ENCODE measurements around the gene OBSCN.

The OBSCN gene

DNA sequence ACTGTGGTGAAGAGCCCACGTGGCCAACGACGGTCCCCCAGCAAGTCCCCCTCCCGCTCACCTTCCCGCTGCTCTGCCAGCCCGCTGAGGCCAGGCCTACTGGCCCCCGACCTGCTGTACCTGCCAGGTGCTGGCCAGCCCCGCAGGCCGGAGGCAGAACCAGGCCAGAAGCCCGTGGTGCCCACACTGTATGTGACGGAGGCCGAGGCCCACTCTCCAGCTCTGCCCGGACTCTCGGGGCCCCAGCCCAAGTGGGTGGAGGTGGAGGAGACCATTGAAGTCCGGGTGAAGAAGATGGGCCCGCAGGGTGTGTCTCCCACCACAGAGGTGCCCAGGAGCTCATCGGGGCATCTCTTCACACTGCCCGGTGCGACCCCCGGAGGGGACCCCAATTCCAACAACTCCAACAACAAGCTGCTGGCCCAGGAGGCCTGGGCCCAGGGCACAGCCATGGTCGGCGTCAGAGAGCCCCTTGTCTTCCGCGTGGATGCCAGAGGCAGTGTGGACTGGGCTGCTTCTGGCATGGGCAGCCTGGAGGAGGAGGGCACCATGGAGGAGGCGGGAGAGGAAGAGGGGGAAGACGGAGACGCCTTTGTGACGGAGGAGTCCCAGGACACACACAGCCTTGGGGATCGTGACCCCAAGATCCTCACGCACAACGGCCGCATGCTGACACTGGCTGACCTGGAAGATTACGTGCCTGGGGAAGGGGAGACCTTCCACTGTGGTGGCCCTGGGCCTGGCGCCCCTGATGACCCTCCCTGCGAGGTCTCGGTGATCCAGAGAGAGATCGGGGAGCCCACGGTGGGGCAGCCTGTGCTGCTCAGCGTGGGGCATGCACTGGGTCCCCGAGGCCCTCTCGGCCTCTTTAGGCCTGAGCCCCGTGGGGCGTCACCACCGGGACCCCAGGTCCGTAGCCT lies 152.0 kb downstream of the OBSCN start:
- Histone ChIP-seq H2AFZ (ENCODE audit: low read depth, low read length) (no peak overlapping the region), H2AK5ac (ENCODE audit: low read length, severe bottlenecking) (no peak overlapping the region), H3K4me3 (ENCODE audit: insufficient read depth in 1 of 2, low read depth in 1 of 2, low read length in 2 of 2) (no peak overlapping the region), H3K9me3 (ENCODE audit: control insufficient read depth, low read length) (no peaks in the 10 kb centered on the region), H3K4me2 (ENCODE audit: low read length, poor library complexity, severe bottlenecking) (no peak overlapping the region), H2BK5ac (ENCODE audit: low read depth, low read length, poor library complexity, severe bottlenecking) (no peak overlapping the region), H3K79me1 (replicated peaks; ENCODE audit: low read length, poor library complexity, severe bottlenecking) (no peaks in the 10 kb centered on the region), H3K4me1 (ENCODE audit: control insufficient read depth, insufficient read depth, low read depth, low read length) (no peaks in the 10 kb centered on the region), H2BK12ac (ENCODE audit: low read length in 2 of 2) (no peak overlapping the region), H3K27me3 (ENCODE audit: control insufficient read depth in 1 of 2, insufficient read depth in 1 of 2, low read length in 2 of 2) (peaks cover 4 to 15% of the 10 kb centered on the region in 2 experiments), H3K18ac (ENCODE audit: low read depth in 1 of 2, low read length in 2 of 2) (no peak overlapping the region), H4K91ac (ENCODE audit: low read length) (no peak overlapping the region), H2BK15ac (ENCODE audit: low read depth, poor library complexity, severe bottlenecking) (no peak overlapping the region), H2BK120ac (ENCODE audit: low read depth, low read length) (no peak overlapping the region), H3K9ac (ENCODE audit: low read length) (no peak overlapping the region), H3K23ac (ENCODE audit: low read length in 2 of 2) (no peak overlapping the region), H4K8ac (ENCODE audit: low read length) (no peak overlapping the region), H3K14ac (ENCODE audit: low read length in 2 of 2) (peak overlapping the region in 1 of 2 experiments; percentile 42), H3K27ac (ENCODE audit: low read length, poor library complexity, severe bottlenecking) (no peak overlapping the region), H3K36me3 (ENCODE audit: control insufficient read depth in 1 of 2, insufficient read depth in 2 of 2, low read depth in 1 of 2, low read length in 2 of 2) (no peaks in the 10 kb centered on the region), H3K4ac (ENCODE audit: low read depth in 1 of 2, low read length in 2 of 2) (no peak overlapping the region)
- WGBS = 90% methylated on average over 43 of the region's 45 CpGs
- no peak for DNase-seq

DNA sequence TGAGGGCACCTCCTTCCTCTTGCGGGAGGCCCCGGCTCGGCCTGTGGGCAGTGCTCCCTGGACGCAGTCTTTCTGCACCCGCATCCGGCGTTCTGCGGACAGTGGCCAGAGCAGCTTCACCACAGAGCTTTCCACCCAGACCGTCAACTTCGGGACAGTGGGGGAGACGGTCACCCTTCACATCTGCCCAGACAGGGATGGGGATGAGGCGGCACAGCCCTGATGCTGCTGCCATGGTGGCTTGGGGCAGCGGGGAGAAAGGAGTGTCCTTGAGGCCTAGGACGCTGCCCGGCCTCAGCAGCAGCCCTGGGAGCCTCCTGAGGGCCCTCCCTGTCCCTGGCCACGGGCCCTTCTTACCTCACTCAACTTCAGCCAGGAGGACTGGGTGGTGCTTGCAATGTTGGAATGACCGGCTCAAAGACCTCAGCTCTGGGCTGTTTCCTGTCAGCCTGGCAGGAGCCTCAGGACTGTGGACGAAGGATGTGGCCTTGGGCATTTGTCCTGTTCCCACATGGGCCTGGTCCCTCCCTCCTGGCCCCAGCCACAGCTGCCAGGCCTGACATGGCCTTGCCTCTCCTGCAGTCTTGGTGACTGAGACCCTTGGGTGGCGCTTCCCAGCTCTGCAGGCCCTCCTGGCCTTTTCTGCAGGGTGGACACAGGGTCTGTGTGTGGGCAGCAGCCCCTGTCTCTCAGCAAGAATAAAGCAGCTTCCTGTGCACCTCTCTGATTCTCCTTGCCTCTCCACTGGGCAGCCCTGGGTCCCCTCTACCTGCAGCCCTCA lies 152.9 kb downstream of the OBSCN start:
- no peak for DNase-seq
- Histone ChIP-seq H3K9ac (ENCODE audit: low read length) (no peak overlapping the region), H2BK5ac (ENCODE audit: low read depth, low read length, poor library complexity, severe bottlenecking) (no peak overlapping the region), H2BK15ac (ENCODE audit: low read depth, poor library complexity, severe bottlenecking) (no peak overlapping the region), H3K36me3 (ENCODE audit: control insufficient read depth in 1 of 2, insufficient read depth in 2 of 2, low read depth in 1 of 2, low read length in 2 of 2) (no peaks in the 10 kb centered on the region), H3K14ac (ENCODE audit: low read length in 2 of 2) (no peak overlapping the region), H2AK5ac (ENCODE audit: low read length, severe bottlenecking) (no peak overlapping the region), H4K8ac (ENCODE audit: low read length) (no peak overlapping the region), H3K4me2 (ENCODE audit: low read length, poor library complexity, severe bottlenecking) (no peak overlapping the region), H3K23ac (ENCODE audit: low read length in 2 of 2) (no peak overlapping the region), H3K27me3 (ENCODE audit: control insufficient read depth in 1 of 2, insufficient read depth in 1 of 2, low read length in 2 of 2) (peaks cover 10 to 16% of the 10 kb centered on the region in 2 experiments), H2BK120ac (ENCODE audit: low read depth, low read length) (no peak overlapping the region), H3K4me3 (ENCODE audit: insufficient read depth in 1 of 2, low read depth in 1 of 2, low read length in 2 of 2) (no peak overlapping the region), H2AFZ (ENCODE audit: low read depth, low read length) (no peak overlapping the region), H3K4me1 (ENCODE audit: control insufficient read depth, insufficient read depth, low read depth, low read length) (no peaks in the 10 kb centered on the region), H4K91ac (ENCODE audit: low read length) (no peak overlapping the region), H3K27ac (ENCODE audit: low read length, poor library complexity, severe bottlenecking) (no peak overlapping the region), H3K18ac (ENCODE audit: low read depth in 1 of 2, low read length in 2 of 2) (no peak overlapping the region), H2BK12ac (ENCODE audit: low read length in 2 of 2) (no peak overlapping the region), H3K4ac (ENCODE audit: low read depth in 1 of 2, low read length in 2 of 2) (no peak overlapping the region), H3K9me3 (ENCODE audit: control insufficient read depth, low read length) (no peaks in the 10 kb centered on the region), H3K79me1 (replicated peaks; ENCODE audit: low read length, poor library complexity, severe bottlenecking) (no peaks in the 10 kb centered on the region)
- WGBS = 91% methylated on average over 17 of the region's 19 CpGs

- Histone ChIP-seq H3K18ac (ENCODE audit: low read depth in 1 of 2, low read length in 2 of 2) (no peak overlapping the region), H3K14ac (ENCODE audit: low read length in 2 of 2) (no peak overlapping the region), H3K27ac (ENCODE audit: low read length, poor library complexity, severe bottlenecking) (no peak overlapping the region), H3K9me3 (ENCODE audit: control insufficient read depth, low read length) (no peaks in the 10 kb centered on the region), H3K9ac (ENCODE audit: low read length) (no peak overlapping the region), H2AFZ (ENCODE audit: low read depth, low read length) (no peak overlapping the region), H2BK12ac (ENCODE audit: low read length in 2 of 2) (no peak overlapping the region), H3K4me2 (ENCODE audit: low read length, poor library complexity, severe bottlenecking) (no peak overlapping the region), H2BK5ac (ENCODE audit: low read depth, low read length, poor library complexity, severe bottlenecking) (no peak overlapping the region), H3K4ac (ENCODE audit: low read depth in 1 of 2, low read length in 2 of 2) (no peak overlapping the region), H3K23ac (ENCODE audit: low read length in 2 of 2) (no peak overlapping the region), H3K27me3 (ENCODE audit: control insufficient read depth in 1 of 2, insufficient read depth in 1 of 2, low read length in 2 of 2) (peaks cover 10 to 19% of the 10 kb centered on the region in 2 experiments), H4K91ac (ENCODE audit: low read length) (no peak overlapping the region), H3K4me3 (ENCODE audit: insufficient read depth in 1 of 2, low read depth in 1 of 2, low read length in 2 of 2) (no peak overlapping the region), H3K4me1 (ENCODE audit: control insufficient read depth, insufficient read depth, low read depth, low read length) (no peaks in the 10 kb centered on the region), H2BK120ac (ENCODE audit: low read depth, low read length) (no peak overlapping the region), H3K79me1 (replicated peaks; ENCODE audit: low read length, poor library complexity, severe bottlenecking) (no peaks in the 10 kb centered on the region), H2BK15ac (ENCODE audit: low read depth, poor library complexity, severe bottlenecking) (no peak overlapping the region), H3K36me3 (ENCODE audit: control insufficient read depth in 1 of 2, insufficient read depth in 2 of 2, low read depth in 1 of 2, low read length in 2 of 2) (no peaks in the 10 kb centered on the region), H4K8ac (ENCODE audit: low read length) (no peak overlapping the region), H2AK5ac (ENCODE audit: low read length, severe bottlenecking) (no peak overlapping the region)
- 87% methylated on average over 24 of the region's 26 CpGs for WGBS
- DNase-seq = no peak
Measured at GRCh38 chr1:228361314-228362140, 153.7 kb downstream of the OBSCN start.
